HG03565 (cell line): Measurements from ENCODE around the gene CDC14A.
A peak's percentile ranks its signal among the peaks of the same experiment; 100 is the strongest.

Experiments used
- ATAC-seq: cut with Tn5 transposase; IDR thresholded peaks from one replicate; pipeline ENCODE4 v1.9.1; 2021; ENCODE audit warnings: mild to moderate bottlenecking, moderate library complexity; ENCODE audit not compliant: unreplicated experiment

Gene CDC14A

DNA sequence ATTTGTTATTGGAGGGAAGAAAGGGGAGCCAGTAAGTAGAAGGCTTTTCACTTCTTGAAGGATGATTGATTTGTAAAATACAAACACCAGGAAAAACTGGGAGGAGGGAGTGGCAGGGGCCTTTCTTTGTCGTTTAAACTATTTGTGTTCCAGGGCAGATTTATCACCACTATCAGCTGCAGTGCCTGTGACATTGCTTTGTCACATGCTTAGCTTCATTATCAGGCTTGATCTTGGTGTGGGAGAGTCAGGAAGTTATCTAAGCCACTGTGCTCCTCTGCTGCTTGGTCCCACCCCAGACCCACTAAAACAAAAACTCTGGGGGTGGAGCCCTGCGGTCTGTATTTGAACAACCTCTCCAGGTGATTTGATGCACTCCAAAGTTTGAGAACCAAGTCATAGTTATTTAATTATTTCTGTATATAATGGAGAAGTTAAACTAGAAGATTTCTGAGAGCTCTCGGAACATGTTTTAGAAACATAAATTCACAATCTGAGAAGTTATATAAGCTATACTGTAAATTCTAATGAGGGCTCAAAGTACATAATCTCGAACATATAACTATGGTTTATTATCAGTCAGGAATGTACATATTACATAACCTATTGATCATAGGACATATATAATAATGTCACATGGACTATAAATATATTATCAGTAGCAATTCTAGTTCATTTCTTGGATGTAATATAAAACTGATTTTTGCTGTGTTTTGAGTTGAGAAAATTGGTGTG lies 87.9 kb downstream of the CDC14A start:
- ATAC-seq: peak; percentile 41

- no peak for ATAC-seq
These were observed 88.8 kb downstream of the CDC14A start for GRCh38 chr1:100441146-100441545.

GRCh38 chr1:100441651-100442050 lies 89.3 kb downstream of the CDC14A start:
- no peak for ATAC-seq

- peak; percentile 69 for ATAC-seq
These were observed 91.7 kb downstream of the CDC14A start for GRCh38 chr1:100443811-100444571.

GRCh38 chr1:100445565-100445964 lies 93.3 kb downstream of the CDC14A start:
- no peak for ATAC-seq

- ATAC-seq: no peak
These were observed 96.1 kb downstream of the CDC14A start for GRCh38 chr1:100448366-100448765.

- peak; percentile 66 for ATAC-seq
These were observed 97.2 kb downstream of the CDC14A start for GRCh38 chr1:100449477-100449876.

DNA sequence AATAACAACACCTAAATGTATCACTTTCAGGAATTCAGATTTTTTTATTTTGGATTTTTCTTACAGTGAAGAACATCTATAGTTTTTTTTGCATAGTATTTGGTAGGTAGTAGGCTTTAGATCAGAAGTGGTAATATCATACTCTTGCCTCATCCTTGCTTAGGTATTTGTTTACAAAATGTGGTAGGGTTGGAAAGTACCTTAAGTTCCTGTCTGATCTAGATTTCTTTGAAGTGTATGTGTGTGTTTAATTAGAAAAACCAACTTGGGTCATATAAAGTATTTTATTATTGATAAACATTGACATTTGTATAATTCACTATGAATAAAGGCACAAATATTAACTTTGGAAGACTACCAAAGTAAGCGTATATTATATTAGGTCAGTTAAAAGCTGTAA lies 100.3 kb downstream of the CDC14A start:
- peak; percentile 71 for ATAC-seq

DNA sequence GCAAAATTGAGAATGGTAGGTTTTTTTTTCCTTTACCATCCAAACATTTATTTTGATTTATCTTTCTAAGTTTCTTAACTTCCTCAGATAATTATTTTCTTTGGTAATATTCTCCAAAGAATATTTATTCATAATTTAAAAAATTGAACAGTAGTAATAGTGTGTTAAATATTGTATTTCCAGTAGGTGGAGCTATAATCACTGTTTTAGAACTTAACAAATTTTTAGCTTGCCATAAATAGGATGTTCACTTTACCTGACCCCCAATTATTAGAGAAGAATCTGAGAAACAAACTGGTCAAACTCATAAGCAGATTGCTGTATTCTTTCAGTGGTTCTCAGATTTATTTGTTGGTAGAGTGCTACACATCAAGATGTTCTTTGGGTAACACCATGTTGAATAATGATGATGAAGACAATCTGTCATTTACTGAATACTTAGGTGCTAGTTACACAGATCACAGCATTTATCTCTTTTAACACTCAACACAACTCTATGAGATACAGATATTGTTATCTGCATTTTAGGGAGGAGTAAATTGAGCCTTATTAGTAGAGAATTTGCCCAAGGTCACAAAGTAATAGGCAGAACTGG lies 103.3 kb downstream of the CDC14A start:
- ATAC-seq: no peak

- no peak for ATAC-seq
These were observed 104.6 kb downstream of the CDC14A start for GRCh38 chr1:100456880-100457279.

DNA sequence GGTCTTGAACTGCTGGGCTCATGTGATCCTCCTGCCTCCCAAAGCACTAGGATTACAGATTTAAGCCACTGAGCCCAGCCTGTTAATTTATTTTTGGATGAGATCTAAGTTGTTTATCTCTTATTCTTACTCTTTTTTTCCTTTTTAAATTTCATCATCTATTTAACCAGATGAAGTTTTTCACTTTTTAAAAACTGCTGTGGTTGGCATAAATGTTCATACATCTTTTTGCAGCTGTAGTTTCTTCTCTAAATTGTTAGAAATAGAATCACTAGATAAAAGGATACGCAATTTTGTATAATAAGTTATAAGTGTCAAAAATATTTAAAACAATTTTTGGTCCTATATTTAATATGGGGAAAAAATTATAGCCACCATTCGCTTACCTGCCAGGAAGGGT lies 105.4 kb downstream of the CDC14A start:
- no peak for ATAC-seq

DNA sequence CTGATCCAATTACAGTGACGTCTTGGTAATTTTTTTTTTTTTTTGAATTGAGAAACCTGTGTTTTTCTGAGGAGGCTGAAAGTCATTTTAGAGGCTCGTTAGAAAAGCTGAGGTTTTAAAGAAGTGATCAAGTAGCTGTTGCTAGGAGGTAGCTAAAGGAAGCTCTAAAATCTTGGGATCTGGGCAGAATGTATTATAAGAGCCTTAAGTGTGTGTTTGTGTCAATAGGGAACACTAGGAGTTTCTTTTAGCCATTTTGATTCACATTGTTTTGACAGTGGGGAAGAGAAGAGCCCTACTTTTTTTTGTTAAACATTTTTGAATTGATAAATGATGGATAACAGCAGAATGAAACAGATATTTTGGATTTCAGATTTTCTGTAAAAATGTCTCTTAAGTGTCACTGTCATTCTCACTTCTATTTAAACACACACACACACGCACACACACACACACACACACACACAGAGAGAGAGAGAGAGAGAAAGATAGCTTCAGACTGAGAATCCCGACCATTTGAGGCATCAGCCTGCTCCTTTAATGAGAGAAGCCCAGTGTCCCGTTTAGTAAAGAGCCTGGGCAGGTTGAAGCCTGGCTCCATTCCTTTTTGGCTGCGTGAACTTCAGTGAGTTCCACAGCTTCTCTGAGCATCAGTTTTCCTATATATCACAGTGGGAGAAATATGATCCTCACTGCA lies 106.5 kb downstream of the CDC14A start:
- ATAC-seq: no peak

DNA sequence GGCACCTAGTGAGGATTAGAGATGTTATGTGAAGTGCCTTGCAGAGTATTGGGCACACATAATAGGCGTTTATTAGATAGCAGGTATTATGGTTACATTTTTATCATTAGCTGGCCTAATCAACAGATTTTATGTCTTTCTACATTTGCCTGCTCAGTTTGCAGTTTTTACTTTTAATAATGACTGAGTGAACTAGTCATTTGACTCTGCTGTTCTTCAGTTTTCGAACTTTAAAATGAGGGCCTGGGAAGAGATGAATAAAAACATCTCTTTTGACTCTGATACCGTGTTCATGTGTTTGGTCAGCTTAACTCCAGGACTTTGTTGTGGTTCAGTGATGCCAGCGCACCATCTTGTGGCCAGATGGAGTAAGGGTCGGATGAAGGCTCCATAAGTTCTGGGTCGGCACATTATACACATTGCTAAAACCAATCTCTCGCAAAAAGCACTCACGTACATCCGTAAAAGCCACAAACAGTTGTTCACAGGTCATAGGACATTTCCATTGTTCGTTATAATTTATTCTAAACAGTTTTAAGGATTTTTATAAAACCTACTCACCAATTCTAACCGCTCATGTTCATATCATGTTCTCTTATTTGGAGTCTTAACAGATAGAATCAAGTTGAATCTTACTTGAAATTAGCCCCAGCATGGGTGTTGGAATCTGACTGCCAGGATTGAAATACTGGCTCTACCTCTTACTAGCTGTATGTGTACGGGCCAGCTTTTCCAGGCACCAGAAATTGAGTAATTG lies 107.2 kb downstream of the CDC14A start:
- ATAC-seq: peak; percentile 88

DNA sequence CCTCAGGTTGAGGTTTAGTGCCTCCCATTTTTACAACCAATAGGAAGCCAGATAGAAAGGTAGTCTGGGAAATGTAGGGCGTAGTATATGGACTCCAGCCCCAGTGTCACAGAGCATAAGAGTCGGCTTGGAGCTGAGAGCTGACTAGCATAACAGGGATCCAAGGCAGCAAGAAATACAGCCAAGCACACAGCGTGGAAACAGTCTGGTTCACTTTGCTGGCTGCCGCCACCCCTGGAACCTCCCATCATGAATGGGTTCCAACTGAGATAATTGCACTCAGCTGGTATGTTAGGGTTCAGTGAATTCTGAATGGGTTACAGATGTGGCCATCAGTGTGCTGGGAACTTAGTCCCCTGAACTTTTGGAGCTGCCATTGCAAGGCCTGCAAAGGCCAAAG lies 108.9 kb downstream of the CDC14A start:
- no peak for ATAC-seq

DNA sequence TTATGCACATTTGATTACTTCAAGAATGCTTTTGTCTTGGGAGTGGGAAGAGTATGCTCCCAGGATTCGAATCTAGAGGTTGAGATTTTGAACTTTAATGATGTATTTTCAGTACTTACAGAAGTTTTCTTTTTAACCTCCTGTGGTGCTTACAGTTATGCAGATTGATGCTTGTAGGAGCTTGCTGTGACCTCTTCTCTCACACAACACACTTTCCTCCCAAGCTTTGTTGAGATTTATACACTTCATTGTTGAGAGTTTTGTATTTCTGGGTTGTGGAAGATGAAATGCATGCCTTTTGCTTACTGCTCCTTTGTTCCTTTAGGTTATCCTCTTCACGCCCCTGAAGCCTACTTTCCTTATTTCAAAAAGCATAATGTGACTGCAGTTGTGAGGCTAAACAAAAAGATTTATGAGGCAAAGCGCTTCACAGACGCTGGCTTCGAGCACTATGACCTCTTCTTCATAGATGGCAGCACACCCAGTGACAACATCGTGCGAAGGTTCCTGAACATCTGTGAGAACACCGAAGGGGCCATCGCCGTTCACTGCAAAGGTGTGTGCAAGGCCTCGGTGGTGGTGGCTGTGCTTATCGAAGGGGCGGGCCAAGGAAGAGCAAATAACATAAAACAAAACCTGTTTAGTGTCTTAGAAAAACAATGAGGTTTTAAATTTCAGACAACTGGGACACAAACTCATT lies 110.2 kb downstream of the CDC14A start:
- ATAC-seq: no peak

DNA sequence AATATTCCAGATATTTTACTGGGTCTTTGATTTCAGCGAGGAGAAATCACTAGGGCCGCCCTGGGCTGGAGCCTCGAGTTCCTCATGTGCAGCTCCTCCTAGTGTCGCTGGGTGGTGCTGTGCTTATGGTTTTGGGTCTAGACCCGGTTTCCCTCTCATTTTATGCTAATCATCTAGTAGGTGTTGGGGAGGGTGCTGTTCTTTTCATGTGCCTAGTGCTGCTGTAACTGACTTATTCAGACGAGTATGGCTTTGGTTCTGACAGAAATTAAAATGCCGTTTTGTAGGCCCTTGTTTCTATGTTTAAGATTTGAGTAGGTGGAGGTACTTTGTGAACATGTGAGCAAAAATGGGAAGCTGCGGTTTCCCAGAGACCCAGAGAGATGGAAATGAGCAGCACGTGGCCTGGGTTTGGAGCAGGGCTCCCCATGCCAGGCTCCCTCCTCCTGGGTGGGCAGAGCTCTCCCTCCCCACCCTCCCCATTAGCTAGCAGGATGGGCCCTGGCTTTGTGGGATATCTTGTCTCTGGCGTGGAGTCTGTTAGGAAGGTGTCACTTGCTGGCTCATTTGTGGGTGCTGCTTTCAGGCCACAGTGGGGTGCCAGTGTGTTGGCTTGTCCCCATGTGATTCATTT lies 111.6 kb downstream of the CDC14A start:
- peak; percentile 72 for ATAC-seq

- ATAC-seq: no peak
These were observed 117.3 kb downstream of the CDC14A start for GRCh38 chr1:100469578-100469977.

- no peak for ATAC-seq
These were observed 122.5 kb downstream of the CDC14A start for GRCh38 chr1:100474834-100475233.

DNA sequence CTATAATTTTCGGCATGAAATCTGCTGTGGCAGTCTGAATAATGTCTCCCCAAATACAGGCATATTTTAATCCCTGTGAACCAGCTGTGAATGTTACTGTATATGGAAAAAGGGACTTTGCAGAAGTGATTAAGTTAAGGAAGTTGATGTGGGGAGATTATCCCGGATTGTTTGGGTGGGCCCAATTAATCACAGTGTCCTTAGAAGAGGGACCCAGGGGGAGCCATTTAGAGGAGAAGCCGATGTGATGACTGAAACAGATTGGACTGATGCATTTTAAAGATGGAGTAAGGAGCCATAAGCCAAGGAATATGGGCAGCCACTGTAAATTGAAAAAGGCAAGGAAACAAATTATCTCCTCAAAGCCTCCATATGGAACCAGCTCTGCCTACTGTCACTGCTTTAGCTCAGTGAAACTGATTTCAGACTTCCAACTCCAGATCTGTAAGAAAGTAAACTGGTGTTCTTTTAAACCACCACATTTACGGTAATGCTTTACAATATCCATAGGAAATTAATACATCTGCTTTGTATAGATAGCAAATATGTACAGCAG lies 124.5 kb downstream of the CDC14A start:
- no peak for ATAC-seq
